ENCODE results near the gene NAPSA.

NAPSA gene

GRCh38 chr19:50334741-50335421 is 30.6 kb downstream of the NAPSA start:
- Mint-ChIP-seq H3K9me3 (peaks cover 16% of the 10 kb centered on the region), H3K27me3 (ENCODE audit: low read depth) (peaks cover 5% of the 10 kb centered on the region), H3K4me3 (peak overlapping the region; percentile 65 to 92 (median 71)), H3K27ac (peak overlapping the region; percentile 31 to 61 (median 43)), H3K36me3 (ENCODE audit: low read depth) (peaks cover 16% of the 10 kb centered on the region), H3K4me1 (peaks cover 29% of the 10 kb centered on the region)
- TF ChIP-seq, protein P1, sequence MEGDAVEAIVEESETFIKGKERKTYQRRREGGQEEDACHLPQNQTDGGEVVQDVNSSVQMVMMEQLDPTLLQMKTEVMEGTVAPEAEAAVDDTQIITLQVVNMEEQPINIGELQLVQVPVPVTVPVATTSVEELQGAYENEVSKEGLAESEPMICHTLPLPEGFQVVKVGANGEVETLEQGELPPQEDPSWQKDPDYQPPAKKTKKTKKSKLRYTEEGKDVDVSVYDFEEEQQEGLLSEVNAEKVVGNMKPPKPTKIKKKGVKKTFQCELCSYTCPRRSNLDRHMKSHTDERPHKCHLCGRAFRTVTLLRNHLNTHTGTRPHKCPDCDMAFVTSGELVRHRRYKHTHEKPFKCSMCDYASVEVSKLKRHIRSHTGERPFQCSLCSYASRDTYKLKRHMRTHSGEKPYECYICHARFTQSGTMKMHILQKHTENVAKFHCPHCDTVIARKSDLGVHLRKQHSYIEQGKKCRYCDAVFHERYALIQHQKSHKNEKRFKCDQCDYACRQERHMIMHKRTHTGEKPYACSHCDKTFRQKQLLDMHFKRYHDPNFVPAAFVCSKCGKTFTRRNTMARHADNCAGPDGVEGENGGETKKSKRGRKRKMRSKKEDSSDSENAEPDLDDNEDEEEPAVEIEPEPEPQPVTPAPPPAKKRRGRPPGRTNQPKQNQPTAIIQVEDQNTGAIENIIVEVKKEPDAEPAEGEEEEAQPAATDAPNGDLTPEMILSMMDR (IDR thresholded peaks at IDR 0.05; ENCODE audit: unreplicated experiment in 3 of 3): no peak

- TF ChIP-seq, protein P1 (IDR thresholded peaks at IDR 0.05; ENCODE audit: unreplicated experiment in 3 of 3): no peak
- Mint-ChIP-seq H3K27ac (peak overlapping the region; percentile 98 to 100 (median 99)), H3K36me3 (ENCODE audit: low read depth) (peaks cover 12% of the 10 kb centered on the region), H3K4me1 (peaks cover 37% of the 10 kb centered on the region), H3K27me3 (ENCODE audit: low read depth) (peaks cover 12% of the 10 kb centered on the region), H3K4me3 (peak overlapping the region; percentile 90 to 94 (median 92)), H3K9me3 (peaks cover 16% of the 10 kb centered on the region)
These were observed 31.5 kb downstream of the NAPSA start for GRCh38 chr19:50333737-50334617.

- Mint-ChIP-seq H3K36me3 (ENCODE audit: low read depth) (peaks cover 12% of the 10 kb centered on the region), H3K9me3 (peaks cover 16% of the 10 kb centered on the region), H3K4me1 (peaks cover 37% of the 10 kb centered on the region), H3K27ac (peak overlapping the region; percentile 98 to 100 (median 99)), H3K4me3 (peak overlapping the region; percentile 90 to 94 (median 92)), H3K27me3 (ENCODE audit: low read depth) (peaks cover 14% of the 10 kb centered on the region)
- TF ChIP-seq, protein P1 (IDR thresholded peaks at IDR 0.05; ENCODE audit: unreplicated experiment in 3 of 3): no peak
These were observed 32.2 kb downstream of the NAPSA start for GRCh38 chr19:50333235-50333736.

- Mint-ChIP-seq H3K36me3 (ENCODE audit: low read depth) (peaks cover 9% of the 10 kb centered on the region), H3K9me3 (peaks cover 16% of the 10 kb centered on the region), H3K27me3 (ENCODE audit: low read depth) (peaks cover 20% of the 10 kb centered on the region), H3K4me3 (peak overlapping the region; percentile 90 to 94 (median 92)), H3K27ac (peak overlapping the region; percentile 98 to 100 (median 99)), H3K4me1 (peaks cover 40% of the 10 kb centered on the region)
- TF ChIP-seq, protein P1 (IDR thresholded peaks at IDR 0.05; ENCODE audit: unreplicated experiment in 3 of 3): no peak
These were observed 33.0 kb downstream of the NAPSA start for GRCh38 chr19:50332244-50333038.

- TF ChIP-seq, protein P1 (IDR thresholded peaks at IDR 0.05; ENCODE audit: unreplicated experiment in 3 of 3): no peak
These were observed 33.5 kb downstream of the NAPSA start for GRCh38 chr19:50331994-50332243.

More at GRCh38 chr19:50331994-50332243, 33.5 kb downstream of the NAPSA start:
- H3K27me3 Mint-ChIP-seq (ENCODE audit: low read depth): peaks cover 25% of the 10 kb centered on the region
- peaks cover 13% of the 10 kb centered on the region for H3K9me3 Mint-ChIP-seq
- H3K36me3 Mint-ChIP-seq (ENCODE audit: low read depth): peaks cover 4% of the 10 kb centered on the region
- peak overlapping the region; percentile 98 to 100 (median 99) for H3K27ac Mint-ChIP-seq
- peaks cover 46% of the 10 kb centered on the region for H3K4me1 Mint-ChIP-seq
- peak overlapping the region; percentile 90 to 94 (median 92) for H3K4me3 Mint-ChIP-seq
